Measurements from ENCODE around the gene CRELD2. TPM values are rescaled to one million over a fixed set of nuclear protein-coding genes. Genes with fewer than 3 reads are reported as not detected.

CRELD2 gene
- total and polyA plus RNA-seq, 2 of the 13 experiments (the other 11 are each of a cell fraction or from before 2014, with no cell fraction given), result 17.2 to 44.7 TPM

- TF ChIP-seq HNF1B (CRISPR knock-in tag; IDR thresholded peaks at IDR 0.05) (peak; percentile 55; the same call in 1 of the 2 replicates), NFYC (CRISPR knock-in tag; IDR thresholded peaks at IDR 0.05) (peak; percentile 84), SP140L (CRISPR knock-in tag; IDR thresholded peaks at IDR 0.05; ENCODE audit: borderline replicate concordance) (no peak), RAD51 (IDR thresholded peaks at IDR 0.05; ENCODE audit: borderline replicate concordance) (no peak), POGK (CRISPR knock-in tag; conservative IDR thresholded peaks at IDR 0.05) (no peak), U2AF2 (IDR thresholded peaks at IDR 0.05; ENCODE audit: low read depth, low read length) (no peak), JUNB (CRISPR knock-in tag; IDR thresholded peaks at IDR 0.05; ENCODE audit: borderline replicate concordance) (no peak), E2F1 (CRISPR knock-in tag; IDR thresholded peaks at IDR 0.05) (peak; percentile 41; the same call in 1 of the 2 replicates), ZFP36L2 (CRISPR knock-in tag; IDR thresholded peaks at IDR 0.05) (no peak), ZGPAT (CRISPR knock-in tag; IDR thresholded peaks at IDR 0.05) (peak; percentile 89), ISX (CRISPR knock-in tag; conservative IDR thresholded peaks at IDR 0.05) (no peak), ZNF263 (CRISPR knock-in tag; IDR thresholded peaks at IDR 0.05) (no peak; the same call in 1 of the 2 replicates), ZNF343 (CRISPR knock-in tag; IDR thresholded peaks at IDR 0.05) (no peak), SIX4 (CRISPR knock-in tag; IDR thresholded peaks at IDR 0.05) (no peak), ZNF503 (CRISPR knock-in tag; IDR thresholded peaks at IDR 0.05) (peak; percentile 42; the same call in 1 of the 2 replicates), SNRNP70 (IDR thresholded peaks at IDR 0.05; ENCODE audit: low read depth, low read length) (no peak), CC2D1A (CRISPR knock-in tag; IDR thresholded peaks at IDR 0.05) (no peak), GATAD2A (CRISPR knock-in tag; IDR thresholded peaks at IDR 0.05) (no peak), PRMT3 (CRISPR knock-in tag; IDR thresholded peaks at IDR 0.05; ENCODE audit: borderline replicate concordance, low read depth) (0 out of 2 replicates have a peak, but pooled peaks have one; percentile 85)
Measured at GRCh38 chr22:49960159-49961004, 41.9 kb downstream of the CRELD2 start, which contains the start of gene PIM3 (continued).

All from HepG2 (cell line).